H1 (cell line): ENCODE measurements around the gene CFAP74. TPM values are rescaled to one million over a fixed set of nuclear protein-coding genes. Genes with fewer than 3 reads are reported as not detected.

ENCODE experiments used
- CTCF ChIA-PET: fragments of 300-600 bp; sonication (Branson Sonifier 250); formaldehyde crosslinking; loops from one replicate; lab custom pipeline; 2021; ENCODE audit not compliant: partially characterized antibody; lab: Charles Lee
- POLR2A ChIA-PET: fragments of 300-600 bp; sonication (Branson Sonifier 250); formaldehyde crosslinking; loops from one replicate; lab custom pipeline; 2021; ENCODE audit warnings: inconsistent platforms; ENCODE audit not compliant: partially characterized antibody; lab: Charles Lee
- DNase-seq, 2 experiments: peaks; one replicate each; pipeline versions ENCODE4 v3.0.0 to v3.0.0-alpha.2; 2010 to 2022; ENCODE audit warnings: low spot score in 2 of 2, low read depth in 1 of 2, mixed read lengths in 1 of 2
- FAIRE-seq: peaks from 2 replicates; lab custom pipeline; 2011; peaks lifted over from hg19 to GRCh38; lab: Jason Lieb, UNC
- H2AFZ ChIP-seq: 2 replicates; pipeline ENCODE4 v1.8.1; 2012; ENCODE audit warnings: low read length, inconsistent platforms
- H2AK5ac ChIP-seq: 2 replicates; pipeline ENCODE4 v1.6.1; 2013; ENCODE audit warnings: low read depth, low read length
- H2BK120ac ChIP-seq: replicated peaks from 2 replicates; pipeline ENCODE3; 2013; ENCODE audit warnings: low read depth, low read length, inconsistent platforms
- H2BK12ac ChIP-seq: 2 replicates; pipeline ENCODE4 v1.6.1; 2013; ENCODE audit warnings: low read depth, low read length
- H2BK15ac ChIP-seq: 2 replicates; pipeline ENCODE4 v1.6.1; 2013; ENCODE audit warnings: low read length
- H2BK20ac ChIP-seq: 2 replicates; pipeline ENCODE4 v1.6.1; 2013; ENCODE audit warnings: low read length
- H2BK5ac ChIP-seq: 2 replicates; pipeline ENCODE4 v1.6.1; 2013; ENCODE audit warnings: low read depth, low read length
- H3K14ac ChIP-seq: 2 replicates; pipeline ENCODE4 v1.6.1; 2013; ENCODE audit warnings: inconsistent platforms; ENCODE audit not compliant: insufficient read length
- H3K18ac ChIP-seq: 2 replicates; pipeline ENCODE4 v1.6.1; 2013; ENCODE audit warnings: low read length; ENCODE audit errors: extremely low read depth
- H3K23ac ChIP-seq: 2 replicates; pipeline ENCODE4 v1.6.1; 2013; ENCODE audit warnings: inconsistent platforms; ENCODE audit not compliant: insufficient read length
- H3K23me2 ChIP-seq: 2 replicates; pipeline ENCODE4 v1.6.1; 2013; ENCODE audit warnings: low read depth, low read length
- H3K27ac ChIP-seq: 2 replicates; pipeline ENCODE4 v1.6.1; 2011; ENCODE audit warnings: low read depth, low read length, inconsistent platforms
- H3K27me3 ChIP-seq, 4 experiments: replicated peaks in 1 of 4; 1 replicate in 1 of 4; 2 replicates in 3 of 4; pipeline versions ENCODE4 v1.6.1 to v1.8.1; 2011 to 2013; ENCODE audit warnings: low read length in 3 of 4, mild to moderate bottlenecking in 3 of 4, inconsistent platforms in 2 of 4, mixed read lengths in 2 of 4, moderate library complexity in 1 of 4; ENCODE audit not compliant: control insufficient read depth in 3 of 4, insufficient read depth in 3 of 4; ENCODE audit errors: extremely low read depth in 1 of 4
- H3K36me3 ChIP-seq, 4 experiments: 2 replicates each; pipeline versions ENCODE4 v1.6.1 to v1.8.1; 2011 to 2013; ENCODE audit warnings: mild to moderate bottlenecking in 4 of 4, low read length in 3 of 4, moderate library complexity in 2 of 4, control low read depth in 1 of 4, inconsistent platforms in 1 of 4; ENCODE audit not compliant: insufficient read depth in 4 of 4, control insufficient read depth in 2 of 4
- H3K4ac ChIP-seq: replicated peaks from 2 replicates; pipeline ENCODE3; 2013; ENCODE audit warnings: low read length, low read depth, mixed read lengths, inconsistent platforms; ENCODE audit not compliant: insufficient read length
- H3K4me1 ChIP-seq, 4 experiments: replicated peaks in 1 of 4; 1 replicate in 1 of 4; 2 replicates in 3 of 4; pipeline versions ENCODE4 v1.6.1 to v1.8.1; 2011 to 2013; ENCODE audit warnings: low read length in 3 of 4, inconsistent platforms in 2 of 4, mixed read lengths in 1 of 4; ENCODE audit not compliant: insufficient read depth in 4 of 4, control insufficient read depth in 3 of 4
- H3K4me2 ChIP-seq, 2 experiments: 2 replicates each; pipeline versions ENCODE4 v1.6.1 to v1.8.1; 2011 to 2013; ENCODE audit warnings: low read depth in 2 of 2, low read length in 2 of 2, control low read depth in 1 of 2, inconsistent platforms in 1 of 2, mild to moderate bottlenecking in 1 of 2; ENCODE audit not compliant: insufficient read depth in 1 of 2
- H3K4me3 ChIP-seq, 4 experiments: fragments of 200-600, 300-600 bp in 1 of 4; sonication (generic), shearing (Covaris generic), sonication (Bioruptor Twin) in 1 of 4; 2 replicates each; pipeline versions ENCODE4 v1.5.1 to v1.8.1; 2011 to 2016; ENCODE audit warnings: low read length in 4 of 4, low read depth in 3 of 4, control low read depth in 2 of 4, inconsistent platforms in 2 of 4, mild to moderate bottlenecking in 2 of 4, mixed read lengths in 1 of 4, moderate library complexity in 1 of 4; ENCODE audit not compliant: insufficient read depth in 2 of 4; ENCODE audit errors: extremely low read depth in 1 of 4
- H3K56ac ChIP-seq: replicated peaks from 2 replicates; pipeline ENCODE3; 2013; ENCODE audit warnings: low read depth, mild to moderate bottlenecking, mixed read lengths, low read length, inconsistent platforms; ENCODE audit not compliant: insufficient read length
- H3K79me1 ChIP-seq: 2 replicates; pipeline ENCODE4 v1.6.1; 2013; ENCODE audit warnings: low read depth, low read length, control low read depth
- H3K79me2 ChIP-seq, 2 experiments: 2 replicates each; pipeline versions ENCODE4 v1.6.1 to v1.8.1; 2012 to 2013; ENCODE audit warnings: low read length in 2 of 2, mild to moderate bottlenecking in 2 of 2, inconsistent platforms in 1 of 2; ENCODE audit not compliant: insufficient read depth in 2 of 2, control insufficient read depth in 1 of 2
- H3K9ac ChIP-seq, 4 experiments: replicated peaks in 1 of 4; 1 replicate in 1 of 4; 2 replicates in 3 of 4; pipeline versions ENCODE4 v1.6.1 to v1.8.1; 2011 to 2013; ENCODE audit warnings: low read depth in 3 of 4, low read length in 3 of 4, control low read depth in 2 of 4, mild to moderate bottlenecking in 2 of 4, moderate library complexity in 2 of 4, inconsistent platforms in 1 of 4; ENCODE audit errors: extremely low read depth in 1 of 4
- H3K9me3 ChIP-seq, 2 experiments: 2 replicates each; pipeline versions ENCODE4 v1.6.1 to v1.8.1; 2012 to 2013; ENCODE audit warnings: mild to moderate bottlenecking in 2 of 2, moderate library complexity in 2 of 2, control low read depth in 1 of 2, inconsistent platforms in 1 of 2, low read depth in 1 of 2, low read length in 1 of 2, mixed read lengths in 1 of 2; ENCODE audit not compliant: insufficient read depth in 2 of 2
- H4K20me1 ChIP-seq, 2 experiments: replicated peaks in 1 of 2; 2 replicates each; pipeline versions ENCODE3 to v1.8.1; 2011 to 2013; ENCODE audit warnings: inconsistent platforms in 2 of 2, low read length in 2 of 2, mild to moderate bottlenecking in 1 of 2; ENCODE audit not compliant: insufficient read depth in 2 of 2, control insufficient read depth in 1 of 2
- H4K5ac ChIP-seq: 2 replicates; pipeline ENCODE4 v1.6.1; 2013; ENCODE audit warnings: low read length, low read depth, mixed read lengths, inconsistent platforms; ENCODE audit not compliant: insufficient read length
- H4K8ac ChIP-seq: 2 replicates; pipeline ENCODE4 v1.8.0; 2013; ENCODE audit warnings: mild to moderate bottlenecking, moderate library complexity, low read length, inconsistent platforms; ENCODE audit not compliant: insufficient read depth; ENCODE audit errors: extremely low read depth
- H4K91ac ChIP-seq: replicated peaks from 2 replicates; pipeline ENCODE3; 2013; ENCODE audit warnings: low read length, mixed read lengths, inconsistent platforms; ENCODE audit not compliant: insufficient read length
- BCL11A ChIP-seq, 2 experiments: IDR thresholded peaks; one replicate each; pipeline ENCODE4 v1.6.1; 2011; ENCODE audit warnings: low read depth in 2 of 2, low read length in 2 of 2, mild to moderate bottlenecking in 2 of 2
- CBX5 ChIP-seq: fragments of 300-800, 300-1000 bp; sonication (generic); IDR thresholded peaks from 2 replicates; pipeline ENCODE4 v1.7.1; 2016; ENCODE audit warnings: antibody characterized with exemption, low read length, low read depth
- CBX8 ChIP-seq: fragments of 300-800, 300-1000 bp; sonication (generic); IDR thresholded peaks from 2 replicates; pipeline ENCODE4 v1.7.1; 2016; ENCODE audit warnings: low read depth, low read length, borderline replicate concordance
- CHD2 ChIP-seq: IDR thresholded peaks from 2 replicates; pipeline ENCODE4 v1.6.1; 2012; ENCODE audit warnings: low read length, improper control_type of control experiment
- CTCF ChIP-seq, 3 experiments: IDR thresholded peaks; 1 replicate in 2 of 3; 2 replicates in 1 of 3; pipeline versions ENCODE4 v1.5.1 to v1.6.1; 2011; ENCODE audit warnings: low read length in 3 of 3, mild to moderate bottlenecking in 3 of 3, inconsistent platforms in 2 of 3, low read depth in 1 of 3, moderate library complexity in 1 of 3; ENCODE audit not compliant: insufficient read depth in 1 of 3; ENCODE audit errors: control extremely low read depth in 1 of 3
- RNF2 ChIP-seq: fragments of 200-900, 300-1000 bp; sonication (generic); IDR thresholded peaks from 2 replicates; pipeline ENCODE4 v1.7.1; 2016; ENCODE audit warnings: borderline replicate concordance, low read depth, mild to moderate bottlenecking, antibody characterized with exemption, low read length; ENCODE audit not compliant: poor library complexity, severe bottlenecking; ENCODE audit errors: missing control alignments
- RXRA ChIP-seq: IDR thresholded peaks from 2 replicates; pipeline ENCODE4 v1.6.1; 2011; ENCODE audit warnings: low read depth, mild to moderate bottlenecking, low read length, moderate library complexity; ENCODE audit not compliant: insufficient read depth
- SAP30 ChIP-seq: fragments of 300-600 bp; sonication (generic); IDR thresholded peaks from 2 replicates; pipeline ENCODE4 v1.7.1; 2012; ENCODE audit warnings: low read length, moderate library complexity, mild to moderate bottlenecking, inconsistent platforms; ENCODE audit not compliant: insufficient read depth, insufficient replicate concordance
- SIX5 ChIP-seq: IDR thresholded peaks from 2 replicates; pipeline ENCODE4 v1.6.1; 2011; ENCODE audit warnings: mild to moderate bottlenecking, low read depth, low read length
- WGBS, 2 experiments: shearing (Covaris generic) in 1 of 2; methylation state at CpG; one replicate each; pipeline versions ENCODE4 v1.1.6 to v1.1.7; 2013 to 2015; ENCODE audit warnings: low lambda C conversion rate in 2 of 2, mixed read lengths in 2 of 2, inconsistent platforms in 1 of 2, low coverage in 1 of 2, missing lambda C conversion rate in 1 of 2; ENCODE audit not compliant: insufficient replicate concordance in 2 of 2, insufficient coverage in 1 of 2, insufficient read length in 1 of 2; ENCODE audit errors: extremely low coverage in 1 of 2, missing lambda C conversion rate in 1 of 2; 5-methylcytosine and 5-hydroxymethylcytosine counted together
- polyA plus RNA-seq, 7 experiments: library from polyadenylated mRNA; depleted of rRNA in 3 of 7; stranded (reverse) in 5 of 7; unstranded in 2 of 7; fragments of >200 nt in 5 of 7; fragments of 200-250 nt in 2 of 7; gene quantifications; 1 replicate in 5 of 7; 2 replicates in 1 of 7; 4 replicates in 1 of 7; pipeline versions ENCODE4 v1.2.1 to v1.2.3, GENCODE V29; 2011 to 2013; ENCODE audit warnings: missing spikeins in 2 of 7, mixed read lengths in 2 of 7
- total RNA-seq: library from RNA; stranded (reverse); fragmentation: NEBNext Ultra II Directional; extraction: Animal tissue kit (Norgen Biotek cat#: 25700); gene quantifications from 2 replicates; pipeline ENCODE4 v1.2.1, GENCODE V29; 2021

Gene CFAP74
- total and polyA plus RNA-seq, 2 of the 8 experiments (the other 6 are each of a cell fraction or from before 2014, with no cell fraction given), result 0.09 to 0.20 TPM

GRCh38 chr1:1978108-1978507 lies 25.5 kb downstream of the CFAP74 start:
- WGBS, 2 experiments, result 87% methylated on average over 11 of the region's 11 CpGs; no CpG with 5 or more reads in 1 of the 2 experiments
- H4K5ac ChIP-seq, result no peak overlapping the region
- no peak overlapping the region for H3K4me3 ChIP-seq
- no peaks in the 10 kb centered on the region for H3K79me2 ChIP-seq
- H2BK120ac ChIP-seq, result no peak overlapping the region
- H3K23ac ChIP-seq, result no peak overlapping the region
- H3K9me3 ChIP-seq, result peaks cover 4 to 7% of the 10 kb centered on the region in 2 experiments; a peak in 2 of 4 replicates
- H3K18ac ChIP-seq, result no peak overlapping the region
- H2AK5ac ChIP-seq, result no peak overlapping the region
- no peak overlapping the region for H4K8ac ChIP-seq
- no peak for DNase-seq
- no peak overlapping the region for H3K4me2 ChIP-seq
- CTCF ChIA-PET, result interaction anchor here (1.0 to 3.7 kb wide), 5 partner anchors 18 to 67 kb away, joined by 3 to 24 read pairs (median 12); no protein-coding TSS in a partner anchor
- H4K20me1 ChIP-seq, result no peaks in the 10 kb centered on the region
- no peak overlapping the region for H2BK20ac ChIP-seq
- no peak for FAIRE-seq
- no peak overlapping the region for H3K4ac ChIP-seq
- no peak overlapping the region for H2BK12ac ChIP-seq
- TF ChIP-seq RXRA (no peak), SAP30 (no peak), CTCF (IDR thresholded peaks at IDR 0.05; ENCODE audit: control extremely low read depth in 1 of 3, insufficient read depth in 1 of 3, low read depth in 1 of 3, low read length in 3 of 3) (no peak), CBX8 (no peak), BCL11A (IDR thresholded peaks at IDR 0.05; ENCODE audit: low read depth in 2 of 2, low read length in 2 of 2) (no peak), CHD2 (no peak), RNF2 (no peak), SIX5 (no peak), CBX5 (no peak)
- TF ChIP-seq, all 59 proteins: peak for 0
- H3K79me1 ChIP-seq, result no peaks in the 10 kb centered on the region
- no peaks in the 10 kb centered on the region for H3K27me3 ChIP-seq
- no peaks in the 10 kb centered on the region for H3K4me1 ChIP-seq
- H3K23me2 ChIP-seq, result no peaks in the 10 kb centered on the region
- H3K27ac ChIP-seq, result no peak overlapping the region
- no peak overlapping the region for H2BK15ac ChIP-seq
- no peak overlapping the region for H3K9ac ChIP-seq
- no peak overlapping the region for H4K91ac ChIP-seq
- H3K36me3 ChIP-seq, result no peaks in the 10 kb centered on the region
- no peak overlapping the region for H2BK5ac ChIP-seq
- H3K56ac ChIP-seq, result no peak overlapping the region
- POLR2A ChIA-PET, result no interaction called here
- H3K14ac ChIP-seq, result no peak overlapping the region
- H2AFZ ChIP-seq, result no peak overlapping the region
